HUDEP-2 (cell line): ENCODE results near the gene OSTN.
A peak's percentile ranks its signal among the peaks of the same experiment; 100 is the strongest.
"Not testable (repeated sequence)": the region's sequence is repeated elsewhere in the genome, so short reads cannot be mapped to it uniquely, and the experiment has no call there.

Experiments
- DNase-seq, 76 experiments: peaks; one replicate each; lab custom pipeline; 2025; ENCODE audit not compliant: unreplicated experiment in 76 of 76; lab: John Stamatoyannopoulos, UW

OSTN gene, protein sequence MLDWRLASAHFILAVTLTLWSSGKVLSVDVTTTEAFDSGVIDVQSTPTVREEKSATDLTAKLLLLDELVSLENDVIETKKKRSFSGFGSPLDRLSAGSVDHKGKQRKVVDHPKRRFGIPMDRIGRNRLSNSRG

DNA sequence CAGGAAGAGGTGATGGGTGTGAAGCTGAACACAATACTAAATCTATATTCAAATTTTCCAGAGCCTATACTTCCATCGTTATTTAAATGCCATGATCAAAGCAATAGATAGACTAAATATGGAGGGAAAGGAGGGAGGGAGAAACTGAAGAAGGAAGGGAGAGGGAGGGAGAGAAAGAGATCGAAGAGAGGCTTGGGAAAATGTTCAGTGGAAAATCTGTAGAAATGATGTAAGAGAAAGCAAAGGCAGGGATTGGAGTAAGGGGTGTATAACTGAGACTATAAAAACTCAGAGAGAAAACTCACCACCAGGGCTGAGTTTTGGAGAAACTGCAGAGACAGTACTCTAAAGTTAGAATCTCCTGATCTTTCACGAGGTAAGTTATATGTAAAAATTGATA, at the start of gene OSTN:
TSS of gene OSTN (plus strand) at position 310 of the 400 bp plus-strand sequence. CDS start 13,292 bp downstream, outside the sequence.
- no peak for DNase-seq

DNA sequence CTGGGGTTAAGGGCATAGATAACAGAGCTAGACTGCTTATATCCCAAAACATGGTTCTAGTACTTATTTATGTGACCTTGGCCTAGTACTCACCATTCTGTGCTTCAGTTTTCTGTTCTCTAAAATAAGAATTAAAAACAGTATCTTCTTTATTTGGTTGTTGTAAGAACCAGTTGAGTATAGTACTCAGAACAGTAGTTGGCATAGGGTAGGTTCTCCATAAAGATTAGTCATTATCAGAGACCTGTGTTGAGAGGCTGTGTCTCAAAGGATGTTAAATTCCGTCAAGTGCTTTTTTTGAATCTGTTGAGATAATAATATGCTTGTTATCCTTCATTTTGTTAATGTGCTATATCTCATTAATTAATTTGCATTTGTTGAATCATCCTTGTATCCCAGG, 47.4 kb upstream of the OSTN start:
- peak in 1 of 76 experiments; percentile 1 for DNase-seq

DNA sequence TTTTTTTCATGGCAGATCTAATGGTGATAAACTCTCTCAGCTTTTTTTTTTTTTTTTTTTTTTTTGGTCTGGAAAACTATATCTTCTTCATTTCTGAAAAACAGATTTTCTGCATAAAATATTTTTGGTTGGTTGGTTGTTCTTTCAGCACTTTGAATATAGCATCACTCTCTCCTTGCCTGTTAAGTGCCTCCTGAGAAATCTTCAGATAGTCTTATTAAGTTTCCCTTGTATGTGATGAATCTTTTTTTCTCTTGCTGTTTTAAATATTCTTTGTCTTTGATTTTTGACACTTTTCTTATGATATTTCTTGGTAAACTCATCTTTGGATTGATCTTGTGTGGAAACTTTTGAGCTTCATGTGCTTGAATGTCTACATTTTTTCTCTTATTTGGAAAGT, 44.2 kb upstream of the OSTN start:
- DNase-seq = no peak

DNA sequence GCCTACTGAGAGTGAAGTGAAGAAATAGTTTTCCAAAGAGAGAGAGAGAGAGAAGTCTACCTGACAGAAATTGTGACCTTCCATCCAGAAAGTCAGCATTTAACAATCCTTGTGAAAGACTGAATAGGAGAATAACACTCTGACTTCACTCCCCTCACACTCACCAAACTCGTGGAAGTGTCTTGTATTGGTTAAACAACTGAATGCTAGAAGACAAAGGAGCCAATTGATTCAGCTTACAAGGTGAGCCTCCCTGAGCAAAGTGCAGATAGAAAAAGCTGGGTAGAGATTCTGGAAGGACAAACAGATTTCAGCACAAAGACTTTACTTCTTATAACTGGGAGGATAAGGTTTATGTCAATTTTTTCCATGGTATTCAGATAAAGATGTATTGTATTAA, 40.8 kb upstream of the OSTN start:
- DNase-seq = no peak

DNA sequence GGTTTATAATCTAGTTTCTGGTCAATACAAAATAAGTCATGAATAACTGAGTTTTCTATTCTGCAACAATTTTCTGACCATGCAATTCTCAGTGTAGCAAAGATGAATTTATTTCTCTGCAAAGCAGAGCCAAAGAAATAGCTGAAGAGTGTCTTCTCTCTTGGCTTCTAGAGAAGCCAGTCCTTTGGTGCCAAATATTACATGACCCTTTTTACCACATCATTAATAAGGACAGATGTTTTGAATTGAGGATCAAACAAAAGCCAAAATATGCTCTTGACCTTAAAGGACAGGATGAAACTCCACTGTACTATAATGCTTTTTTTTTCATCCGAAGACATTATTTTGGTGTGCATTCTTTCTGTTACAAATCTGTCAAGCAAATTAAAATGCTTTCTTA, 40.2 kb upstream of the OSTN start:
- no peak for DNase-seq

DNA sequence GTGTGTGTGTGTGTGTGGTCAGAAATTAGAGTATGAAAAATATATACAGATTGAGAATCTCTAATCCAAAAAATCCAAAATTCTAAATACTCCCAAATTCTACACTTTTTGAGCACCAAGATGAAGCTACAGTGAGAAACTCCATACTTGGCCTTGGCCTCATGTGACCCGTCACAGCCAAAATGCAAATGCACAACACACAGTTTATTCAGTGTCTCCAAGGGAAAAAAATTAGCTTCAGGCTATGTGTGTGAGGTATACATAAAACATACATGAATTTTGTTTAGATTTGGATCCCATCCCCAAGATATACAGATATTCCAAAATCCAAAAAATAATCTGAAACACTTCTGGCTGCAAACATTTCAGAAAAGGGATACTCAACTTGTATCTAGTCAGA, 33.2 kb upstream of the OSTN start:
- no peak for DNase-seq

DNA sequence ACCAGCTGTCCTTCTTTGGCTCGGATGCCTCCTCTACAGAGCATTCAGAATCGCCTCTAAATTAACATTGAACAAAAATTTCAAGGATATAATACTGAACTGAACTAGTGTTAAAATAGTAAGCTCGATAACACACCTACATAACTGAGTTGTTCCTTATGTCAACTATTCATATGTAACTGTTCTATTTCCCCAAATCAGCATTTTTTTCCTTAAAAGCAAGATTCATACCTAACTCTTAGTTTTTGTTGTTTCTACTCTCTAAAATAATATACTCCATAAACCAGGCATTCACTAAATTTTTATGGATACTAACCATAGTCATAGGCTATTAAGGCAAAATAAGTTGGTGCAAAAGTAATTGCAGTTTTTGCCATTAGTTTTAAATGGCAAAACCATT, 32.7 kb upstream of the OSTN start:
- DNase-seq = no peak

DNA sequence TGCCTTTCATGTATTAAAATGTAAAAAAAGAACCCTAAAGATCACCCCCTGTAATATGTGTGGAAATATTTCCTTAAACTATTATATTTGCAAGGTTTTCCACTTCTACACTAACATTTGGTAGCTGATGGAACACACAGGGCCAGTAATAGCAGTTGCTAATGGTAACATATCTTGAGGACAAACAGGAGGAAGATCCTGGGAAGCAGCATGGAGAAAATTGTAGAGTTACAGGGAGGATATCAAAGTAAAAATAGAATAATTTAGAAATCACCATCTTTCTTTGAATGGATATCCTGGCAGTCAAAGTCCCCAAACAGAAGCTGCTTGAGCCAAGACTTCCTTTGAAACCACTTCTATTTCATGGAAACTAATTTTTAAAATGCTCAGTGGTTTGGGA, 29.5 kb upstream of the OSTN start:
- DNase-seq = no peak

DNA sequence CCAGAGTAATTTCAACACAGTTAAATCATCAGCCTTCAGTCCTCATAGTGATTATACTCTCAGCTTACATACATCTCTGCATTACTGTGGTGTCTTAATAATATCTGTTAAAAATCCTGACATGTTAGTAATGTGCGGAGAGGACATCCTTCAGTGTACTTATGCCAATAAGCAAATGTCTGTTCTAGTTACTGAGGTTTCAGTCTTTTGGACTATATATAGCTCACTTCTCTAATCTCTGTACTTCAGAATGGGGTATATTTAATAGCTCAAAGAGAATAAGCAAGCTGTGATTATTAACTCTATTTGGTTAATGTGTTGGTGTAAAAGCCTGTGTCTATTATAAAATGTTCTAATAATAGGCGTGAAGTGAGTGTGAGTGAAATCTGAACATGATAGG, 28.9 kb upstream of the OSTN start:
- DNase-seq = no peak

DNA sequence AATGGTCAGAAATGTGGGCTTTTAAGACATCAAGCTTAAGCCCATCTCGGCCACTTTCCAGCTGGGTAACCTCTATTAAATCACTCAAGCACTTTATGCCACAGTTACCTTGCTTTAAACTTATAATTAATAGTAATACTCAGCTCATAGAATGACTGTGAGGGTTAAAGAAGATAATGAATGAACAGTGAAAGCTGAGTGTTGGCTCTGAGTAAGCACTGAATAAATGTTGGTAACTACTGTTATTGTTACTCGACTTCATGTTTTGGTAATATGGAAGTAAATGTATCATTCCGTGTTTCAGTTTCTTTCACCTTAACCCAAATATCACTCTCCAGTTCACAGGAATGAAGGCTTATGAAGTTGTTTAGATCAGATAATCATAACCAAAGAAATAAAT, 23.9 kb upstream of the OSTN start:
- no peak for DNase-seq

DNA sequence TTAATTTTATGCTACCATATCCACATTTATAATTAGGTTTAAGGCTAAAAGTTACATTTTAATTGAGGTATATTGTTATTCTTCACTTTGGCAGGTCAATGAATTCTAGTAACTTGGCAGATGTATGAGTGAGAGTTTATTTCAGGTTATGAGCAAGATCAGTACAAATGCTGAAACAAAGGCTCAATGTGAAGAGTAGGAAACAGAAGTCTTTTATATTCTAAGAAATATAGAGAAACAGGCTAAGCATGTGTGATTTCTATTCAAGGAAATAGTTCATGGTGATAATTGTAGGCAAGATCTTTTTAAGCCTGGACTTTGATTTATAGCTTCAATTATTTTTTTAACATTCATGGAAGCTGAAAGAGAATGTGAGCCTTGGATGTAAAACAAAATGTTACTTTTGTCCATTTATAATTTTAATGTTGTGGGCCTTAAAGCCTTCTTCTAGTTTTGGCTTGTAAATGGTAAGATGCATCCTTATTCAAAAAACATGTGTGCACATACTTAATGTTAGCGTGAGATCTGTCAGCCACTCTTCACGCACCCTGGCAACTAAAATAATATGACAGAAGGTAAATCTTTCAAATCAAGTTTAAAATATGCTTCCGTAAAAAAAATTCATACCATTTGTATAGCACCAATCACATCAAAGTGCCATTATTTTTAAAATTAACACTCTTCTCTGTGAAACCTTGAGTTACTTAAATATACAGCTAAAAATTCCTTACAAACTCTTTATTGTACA, 22.8 kb upstream of the OSTN start:
- DNase-seq = no peak

DNA sequence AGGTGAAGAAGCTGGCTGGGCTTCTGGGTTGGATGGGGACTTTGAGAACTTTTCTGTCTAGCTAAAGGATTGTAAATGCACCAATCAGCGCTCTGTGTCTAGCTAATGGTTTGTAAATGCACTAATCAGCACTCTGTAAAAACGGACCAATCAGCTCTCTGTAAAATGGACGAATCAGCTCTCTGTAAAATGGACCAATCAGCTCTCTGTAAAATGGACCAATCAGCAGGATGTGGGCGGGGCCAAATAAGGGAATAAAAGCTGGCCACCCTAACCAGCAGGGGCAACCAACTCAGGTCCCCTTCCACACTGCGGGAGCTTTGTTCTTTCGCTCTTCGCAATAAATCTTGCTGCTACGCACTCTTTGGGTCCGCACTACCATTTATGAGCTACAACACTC, 13.7 kb upstream of the OSTN start:
- not testable (repeated sequence) for DNase-seq

DNA sequence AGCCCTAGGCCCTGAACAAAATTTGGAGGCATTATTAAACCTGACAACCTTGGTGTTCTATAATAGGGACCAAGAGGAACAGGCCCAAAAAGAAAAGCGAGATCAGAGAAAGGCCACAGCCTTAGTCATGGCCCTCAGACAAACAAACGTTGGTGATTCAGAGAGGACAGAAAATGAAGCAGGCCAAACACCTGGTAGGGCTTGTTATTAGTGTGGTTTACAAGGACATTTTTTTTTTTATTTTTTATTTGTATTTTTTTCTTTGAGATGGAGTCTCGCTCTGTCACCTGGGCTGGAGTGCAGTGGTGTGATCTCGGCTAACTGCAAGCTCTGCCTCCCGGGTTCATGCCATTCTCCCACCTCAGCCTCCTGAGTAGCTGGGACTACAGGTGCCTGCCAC, 10.8 kb upstream of the OSTN start:
- DNase-seq = not testable (repeated sequence)

DNA sequence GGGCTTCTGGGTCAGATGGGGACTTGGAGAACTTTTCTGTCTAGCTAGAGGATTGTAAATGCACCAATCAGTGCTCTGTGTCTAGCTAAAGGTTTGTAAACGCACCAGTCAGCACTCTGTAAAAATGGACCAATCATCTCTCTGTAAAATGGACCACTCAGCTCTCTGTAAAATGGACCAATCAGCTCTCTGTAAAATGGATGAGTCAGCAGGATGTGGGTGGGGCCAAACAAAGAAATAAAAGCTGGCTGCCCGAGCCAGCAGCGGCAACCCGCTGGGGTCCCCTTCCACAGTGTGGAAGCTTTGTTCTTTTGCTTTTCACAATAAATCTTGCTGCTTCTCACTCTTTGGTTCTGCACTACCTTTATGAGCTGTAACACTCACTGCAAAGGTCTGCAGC, 6.8 kb upstream of the OSTN start:
- not testable (repeated sequence) for DNase-seq

DNA sequence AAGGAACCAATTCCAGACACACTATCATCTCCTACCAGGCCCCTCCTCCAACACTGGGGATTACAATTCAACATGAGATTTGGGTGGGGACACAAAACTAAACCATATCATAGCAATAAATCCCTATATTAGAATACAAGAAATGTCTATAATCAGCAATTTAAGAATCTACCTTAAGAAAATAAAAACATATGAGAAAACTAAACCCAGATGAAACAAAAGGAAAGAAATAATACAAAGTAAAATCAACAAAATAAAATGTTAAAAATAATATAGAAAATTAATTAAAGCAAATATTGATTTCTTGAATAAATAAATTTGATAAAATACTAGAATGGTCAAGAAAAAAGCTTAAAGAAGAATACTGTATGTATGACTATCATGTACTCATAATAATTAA, 6.1 kb upstream of the OSTN start:
- DNase-seq = no peak

DNA sequence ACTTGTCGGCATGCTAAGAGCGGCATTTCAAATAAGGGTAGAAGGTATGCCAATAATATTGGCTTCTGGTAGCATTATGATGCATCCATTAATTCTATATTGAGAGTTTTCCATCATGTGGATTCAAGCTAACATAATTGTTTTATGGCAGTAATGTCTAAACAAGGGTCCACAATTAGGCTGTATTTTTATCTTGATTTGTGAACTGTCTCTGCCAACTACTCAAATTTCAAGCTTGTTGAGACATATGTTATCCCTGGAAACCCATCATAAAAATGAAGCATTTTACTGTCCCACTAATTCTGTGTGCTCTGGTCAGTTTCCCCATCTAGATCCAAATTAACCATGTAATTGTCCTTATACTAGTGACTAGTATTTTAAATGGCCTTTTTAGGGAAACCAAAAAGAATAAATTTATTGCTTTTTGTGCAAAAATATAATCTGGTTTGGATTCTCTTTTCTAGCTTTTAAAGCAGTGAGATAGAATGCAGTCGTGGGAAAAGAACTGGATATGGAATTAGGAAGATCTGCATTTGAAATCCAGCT, 1.2 kb upstream of the OSTN start:
- no peak for DNase-seq

DNA sequence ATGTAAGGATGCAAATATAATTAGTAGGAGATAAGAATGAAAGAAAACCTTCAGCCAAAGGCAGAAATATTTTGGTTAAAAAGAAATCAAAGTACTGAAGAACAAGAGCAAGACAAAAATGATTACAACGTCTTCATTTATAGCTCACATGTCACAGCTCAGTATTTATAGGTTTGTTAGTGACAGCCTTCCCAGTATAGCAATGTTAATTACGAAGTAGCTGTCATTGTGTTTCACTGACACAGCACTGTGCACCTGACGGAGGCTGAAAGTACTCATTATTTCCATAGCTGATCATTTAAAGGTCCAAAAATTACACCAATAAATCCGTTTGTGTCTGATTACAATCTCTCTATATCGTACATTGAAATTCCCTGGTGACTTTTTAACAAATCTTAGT, 561 bp upstream of the OSTN start:
- DNase-seq = no peak

DNA sequence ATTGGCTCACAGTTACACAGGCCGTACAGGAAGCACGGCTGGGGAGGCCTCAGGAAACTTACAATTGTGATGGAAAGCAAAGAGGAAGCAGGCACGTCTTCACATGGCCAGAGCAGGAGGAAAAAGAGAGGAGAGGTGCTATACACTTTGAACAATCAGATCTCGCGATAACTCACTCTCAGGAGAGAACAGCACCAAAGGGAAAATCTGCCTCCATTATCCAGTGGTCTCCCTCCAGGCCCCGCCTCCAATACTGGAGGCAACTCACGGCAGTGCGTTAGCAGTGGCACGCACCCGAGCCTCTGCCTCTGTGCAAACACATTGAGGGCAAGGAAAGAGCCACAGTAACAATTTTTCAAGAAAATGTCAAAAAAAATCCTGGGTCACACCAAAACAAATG, 11.0 kb downstream of the OSTN start:
- no peak for DNase-seq

DNA sequence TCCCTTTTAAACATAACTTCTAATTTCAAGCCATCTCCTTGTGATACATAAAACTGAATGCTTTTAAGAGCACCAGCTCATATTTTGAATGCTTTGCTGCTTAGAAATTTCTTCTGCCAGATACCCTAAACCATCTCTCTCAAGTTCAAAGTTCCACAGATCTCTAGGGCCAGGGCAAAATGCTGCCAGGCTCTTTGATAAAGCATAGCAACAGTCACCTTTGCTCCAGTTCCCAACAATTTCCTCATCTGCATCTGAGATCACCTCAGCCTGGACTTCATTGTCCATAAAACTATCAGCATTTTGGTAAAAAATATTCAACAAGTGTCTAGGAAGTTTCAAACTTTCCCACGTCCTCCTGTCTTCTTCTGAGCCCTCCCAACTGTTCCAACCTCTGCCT, 17.5 kb downstream of the OSTN start:
- no peak for DNase-seq

DNA sequence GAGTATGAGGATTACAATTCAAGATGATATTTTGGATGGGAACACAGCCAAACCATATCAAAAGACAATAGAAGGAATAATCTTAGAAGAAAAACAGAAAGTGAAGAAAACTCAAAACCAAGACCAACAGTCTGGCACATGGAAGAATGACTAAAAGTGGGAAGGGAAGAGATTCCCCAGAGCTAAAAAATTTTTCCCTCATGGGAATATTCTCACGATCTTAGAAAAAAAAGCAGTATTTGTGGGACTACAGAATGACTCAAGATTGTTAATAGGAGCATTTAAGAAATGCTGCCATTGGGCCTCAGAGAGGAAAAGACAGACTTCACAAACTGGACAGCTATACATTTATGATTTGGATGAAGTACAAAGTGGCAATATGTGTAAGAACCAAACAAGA, 18.3 kb downstream of the OSTN start:
- no peak for DNase-seq

DNA sequence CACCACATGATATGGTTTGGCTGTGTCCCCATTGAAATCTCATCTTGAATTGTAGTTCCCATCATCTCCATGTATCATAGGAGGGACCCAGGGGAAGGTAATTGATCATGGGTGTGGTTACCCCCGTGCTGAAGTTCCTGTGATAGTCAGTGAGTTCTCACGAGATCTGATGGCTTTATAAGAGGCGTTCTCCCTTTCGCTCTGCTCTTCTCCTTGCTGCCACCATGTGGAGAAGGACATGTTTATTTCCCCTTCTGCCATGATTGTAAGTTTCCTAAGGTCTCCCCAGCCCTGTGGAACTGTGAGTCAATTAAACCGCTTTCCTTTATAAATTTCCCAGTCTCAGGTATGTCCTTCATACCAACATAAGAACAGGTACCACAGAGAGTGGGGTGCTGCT, 21.9 kb downstream of the OSTN start:
- no peak for DNase-seq

DNA sequence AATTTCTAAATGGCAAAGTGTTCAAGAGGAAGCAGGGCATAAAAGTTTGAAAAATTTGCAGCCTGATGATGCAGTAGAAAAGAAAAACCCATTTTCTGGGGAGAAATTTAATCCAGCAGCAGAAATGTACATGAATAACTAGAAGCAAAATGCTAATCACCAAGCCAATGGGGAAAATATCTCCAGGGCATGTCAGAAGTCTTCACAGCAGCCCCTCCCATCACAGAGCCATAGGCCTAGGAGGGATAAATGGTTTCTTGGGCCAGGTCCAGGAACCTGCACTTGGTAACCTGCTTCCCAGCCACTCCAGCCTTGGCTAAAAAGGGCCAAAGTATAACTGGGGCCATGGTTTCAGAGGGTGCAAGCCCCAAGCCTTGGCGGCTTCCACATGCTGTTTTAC, 22.6 kb downstream of the OSTN start:
- DNase-seq = no peak

DNA sequence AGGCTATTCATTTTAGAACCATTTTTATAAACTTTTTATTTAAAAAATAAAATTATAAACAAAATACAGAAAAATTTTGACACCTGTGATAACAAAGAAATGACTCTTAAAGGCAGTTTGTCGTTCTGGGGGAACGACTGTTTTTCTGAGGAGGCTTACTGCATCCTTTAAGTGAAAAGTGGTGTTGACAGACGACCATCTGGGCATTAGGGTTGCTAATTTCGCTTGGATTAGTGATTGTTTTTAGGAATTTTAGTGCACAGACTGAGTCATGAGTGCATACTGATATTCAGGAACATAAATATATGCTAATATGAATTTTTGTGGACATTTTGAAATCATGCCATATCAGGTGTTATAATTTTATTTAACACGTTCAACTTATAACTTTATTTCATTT, 28.5 kb downstream of the OSTN start:
- no peak for DNase-seq
